ENCODE measurements around the gene PREB.
A peak's percentile ranks its signal among the peaks of the same experiment; 100 is the strongest.

PREB gene

GRCh38 chr2:27085062-27085672 is 49.3 kb downstream of the PREB start:
- DNase-seq (ENCODE audit: low spot score in 2 of 2) (no peak), ATAC-seq (no peak)
- peaks cover 43% of the 10 kb centered on the region for H3K4me1 Mint-ChIP-seq
- H3K9me3 Mint-ChIP-seq: no peaks in the 10 kb centered on the region
- H3K27ac Mint-ChIP-seq: peak overlapping the region; percentile 75
- H3K4me3 Mint-ChIP-seq: peak overlapping the region; percentile 79
- peaks cover 17% of the 10 kb centered on the region for H3K36me3 Mint-ChIP-seq

GRCh38 chr2:27084297-27085061 is 50.0 kb downstream of the PREB start:
- Mint-ChIP-seq H3K9me3 (no peaks in the 10 kb centered on the region), H3K4me3 (peak overlapping the region; percentile 79), H3K27ac (no peak overlapping the region), H3K36me3 (peaks cover 17% of the 10 kb centered on the region), H3K4me1 (peaks cover 47% of the 10 kb centered on the region)
- ATAC-seq: no peak
- no peak for DNase-seq (ENCODE audit: low spot score in 2 of 2)

- H3K36me3 Mint-ChIP-seq: peaks cover 17% of the 10 kb centered on the region
- no peaks in the 10 kb centered on the region for H3K9me3 Mint-ChIP-seq
- no peak for ATAC-seq
- H3K4me1 Mint-ChIP-seq: peaks cover 47% of the 10 kb centered on the region
- H3K4me3 Mint-ChIP-seq: peak overlapping the region; percentile 23
- no peak overlapping the region for H3K27ac Mint-ChIP-seq
- DNase-seq (ENCODE audit: low spot score in 2 of 2): no peak
Observed at GRCh38 chr2:27083410-27084296, 50.8 kb downstream of the PREB start.

- Mint-ChIP-seq H3K36me3 (peaks cover 17% of the 10 kb centered on the region), H3K4me1 (peaks cover 47% of the 10 kb centered on the region), H3K9me3 (no peaks in the 10 kb centered on the region), H3K27ac (no peak overlapping the region), H3K4me3 (peak overlapping the region; percentile 23)
- DNase-seq (ENCODE audit: low spot score in 2 of 2): no peak
- ATAC-seq: no peak
Observed at GRCh38 chr2:27082773-27083409, 51.5 kb downstream of the PREB start.

GRCh38 chr2:27081984-27082772 is 52.3 kb downstream of the PREB start:
- ATAC-seq (no peak), DNase-seq (ENCODE audit: low spot score in 2 of 2) (no peak)
- H3K9me3 Mint-ChIP-seq: no peaks in the 10 kb centered on the region
- peak overlapping the region; percentile 73 for H3K4me3 Mint-ChIP-seq
- peaks cover 45% of the 10 kb centered on the region for H3K4me1 Mint-ChIP-seq
- peak overlapping the region; percentile 95 for H3K27ac Mint-ChIP-seq
- peaks cover 17% of the 10 kb centered on the region for H3K36me3 Mint-ChIP-seq

Measured in stimulated activated effector memory CD8-positive, alpha-beta T cell treated with anti-CD3 and anti-CD28 coated beads, Interleukin-12 subunit alpha, Interleukin-12 subunit beta, amount 100 ng/mL, for 72 hours (primary cell).